ENCODE results near the gene C12orf75. TPM values are rescaled to one million over a fixed set of nuclear protein-coding genes. Genes with fewer than 3 reads are reported as not detected.
A peak's percentile ranks its signal among the peaks of the same experiment; 100 is the strongest.

C12orf75 gene
- polyA plus RNA-seq, 2 donors = 7.9 to 15.3 TPM

DNA sequence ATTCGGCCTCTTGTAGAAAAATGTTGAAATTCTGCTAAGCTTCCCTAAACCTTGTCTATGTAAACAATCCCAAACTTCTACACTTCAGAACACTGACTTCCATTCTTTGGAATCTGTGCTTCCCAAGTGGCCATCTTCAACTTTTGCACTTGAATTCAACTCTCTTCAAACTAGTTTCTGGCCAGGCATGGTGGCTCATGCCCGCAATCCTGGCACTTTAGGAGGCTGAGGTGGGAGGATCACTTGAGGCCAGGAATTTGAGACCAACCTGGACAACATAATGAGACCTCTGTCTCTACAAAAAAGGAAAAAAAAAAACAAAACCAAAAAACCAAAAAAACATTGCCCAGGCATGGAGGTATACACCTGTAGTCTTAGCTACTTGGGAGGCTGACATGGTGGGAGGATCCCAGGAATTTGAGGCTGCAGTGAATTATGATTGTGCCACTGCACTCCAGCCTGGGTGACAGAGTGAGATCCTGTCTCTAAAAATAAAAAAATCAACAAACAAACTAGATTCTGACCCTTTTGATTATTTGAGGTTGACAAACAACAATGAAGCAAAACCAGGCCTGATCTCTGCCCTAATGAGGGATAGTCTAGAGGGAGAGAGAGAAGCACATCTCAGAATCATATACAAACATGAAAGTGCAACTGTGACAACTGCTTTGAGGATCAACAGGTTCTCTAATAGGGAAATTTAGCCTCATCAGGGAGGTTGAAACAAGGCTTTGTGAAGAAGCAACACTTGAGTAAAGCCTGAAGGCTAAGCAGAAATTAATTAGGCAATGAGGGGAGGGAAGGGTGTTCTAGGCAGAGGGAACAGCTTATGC lies 11.6 kb upstream of the C12orf75 start:
- Histone ChIP-seq H3K36me3 (ENCODE audit: control insufficient read depth in 2 of 2, insufficient read depth in 2 of 2, low read length in 1 of 2) (no peaks in the 10 kb centered on the region), H3K4me1 (ENCODE audit: control insufficient read depth in 2 of 2, insufficient read depth in 2 of 2, low read length in 1 of 2) (peaks cover 0 to 5% of the 10 kb centered on the region in 2 donors), H3K4me3 (ENCODE audit: low read depth in 1 of 2, low read length in 2 of 2) (no peak overlapping the region), H3K27me3 (ENCODE audit: control insufficient read depth in 1 of 2, insufficient read depth in 2 of 2, low read length in 2 of 2) (no peaks in the 10 kb centered on the region), H3K9me3 (ENCODE audit: control insufficient read depth in 2 of 2, insufficient read depth in 1 of 2, low read depth in 1 of 2, low read length in 1 of 2) (no peaks in the 10 kb centered on the region), H3K27ac (ENCODE audit: low read depth in 2 of 2, low read length in 1 of 2) (no peak overlapping the region)
- WGBS, 2 donors = 86 to 90% methylated on average over 2 of the region's 2 CpGs

- H3K27ac ChIP-seq (ENCODE audit: low read depth in 2 of 2, low read length in 1 of 2) = no peak overlapping the region
- 80 to 88% methylated on average over 8 of the region's 8 CpGs for WGBS, 2 donors
- H3K36me3 ChIP-seq (ENCODE audit: control insufficient read depth in 2 of 2, insufficient read depth in 2 of 2, low read length in 1 of 2) = no peaks in the 10 kb centered on the region
- H3K9me3 ChIP-seq (ENCODE audit: control insufficient read depth in 2 of 2, insufficient read depth in 1 of 2, low read depth in 1 of 2, low read length in 1 of 2) = no peaks in the 10 kb centered on the region
- no peak overlapping the region for H3K4me3 ChIP-seq (ENCODE audit: low read depth in 1 of 2, low read length in 2 of 2)
- H3K4me1 ChIP-seq (ENCODE audit: control insufficient read depth in 2 of 2, insufficient read depth in 2 of 2, low read length in 1 of 2) = peaks cover 0 to 5% of the 10 kb centered on the region in 2 donors
- H3K27me3 ChIP-seq (ENCODE audit: control insufficient read depth in 1 of 2, insufficient read depth in 2 of 2, low read length in 2 of 2) = no peaks in the 10 kb centered on the region
These were observed 10.7 kb upstream of the C12orf75 start for GRCh38 chr12:105319691-105320209.

GRCh38 chr12:105321125-105321524 lies 9.4 kb upstream of the C12orf75 start:
- Histone ChIP-seq H3K27me3 (ENCODE audit: control insufficient read depth in 1 of 2, insufficient read depth in 2 of 2, low read length in 2 of 2) (no peaks in the 10 kb centered on the region), H3K27ac (ENCODE audit: low read depth in 2 of 2, low read length in 1 of 2) (no peak overlapping the region), H3K4me1 (ENCODE audit: control insufficient read depth in 2 of 2, insufficient read depth in 2 of 2, low read length in 1 of 2) (no peaks in the 10 kb centered on the region), H3K9me3 (ENCODE audit: control insufficient read depth in 2 of 2, insufficient read depth in 1 of 2, low read depth in 1 of 2, low read length in 1 of 2) (no peaks in the 10 kb centered on the region), H3K4me3 (ENCODE audit: low read depth in 1 of 2, low read length in 2 of 2) (no peak overlapping the region), H3K36me3 (ENCODE audit: control insufficient read depth in 2 of 2, insufficient read depth in 2 of 2, low read length in 1 of 2) (no peaks in the 10 kb centered on the region)
- WGBS, 2 donors = 33 to 37% methylated on average over 2 of the region's 2 CpGs

DNA sequence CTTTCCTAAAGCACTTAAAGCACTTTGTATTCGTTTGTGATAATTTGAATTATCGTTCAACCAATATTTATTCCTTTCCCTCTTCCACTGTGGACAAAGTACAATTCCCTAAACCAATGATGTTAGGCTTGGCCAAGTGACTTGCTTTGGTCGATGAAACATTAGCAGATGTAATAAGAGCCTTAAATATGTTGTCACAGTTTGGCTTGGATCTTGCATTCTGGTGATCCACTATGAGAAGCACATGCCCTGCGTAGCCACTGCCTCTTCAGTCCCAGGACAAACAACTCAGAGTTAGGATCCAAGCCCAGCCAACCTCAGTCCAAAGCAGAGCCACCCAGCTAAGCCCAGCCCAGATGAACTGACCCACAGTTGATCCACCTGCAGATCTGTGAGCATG lies 8.4 kb upstream of the C12orf75 start:
- Histone ChIP-seq H3K36me3 (ENCODE audit: control insufficient read depth in 2 of 2, insufficient read depth in 2 of 2, low read length in 1 of 2) (no peaks in the 10 kb centered on the region), H3K9me3 (ENCODE audit: control insufficient read depth in 2 of 2, insufficient read depth in 1 of 2, low read depth in 1 of 2, low read length in 1 of 2) (no peaks in the 10 kb centered on the region), H3K27me3 (ENCODE audit: control insufficient read depth in 1 of 2, insufficient read depth in 2 of 2, low read length in 2 of 2) (no peaks in the 10 kb centered on the region), H3K4me1 (ENCODE audit: control insufficient read depth in 2 of 2, insufficient read depth in 2 of 2, low read length in 1 of 2) (no peaks in the 10 kb centered on the region), H3K4me3 (ENCODE audit: low read depth in 1 of 2, low read length in 2 of 2) (no peak overlapping the region), H3K27ac (ENCODE audit: low read depth in 2 of 2, low read length in 1 of 2) (no peak overlapping the region)
- 79 to 82% methylated on average over 4 of the region's 4 CpGs for WGBS, 2 donors

- Histone ChIP-seq H3K27ac (ENCODE audit: low read depth in 2 of 2, low read length in 1 of 2) (no peak overlapping the region), H3K9me3 (ENCODE audit: control insufficient read depth in 2 of 2, insufficient read depth in 1 of 2, low read depth in 1 of 2, low read length in 1 of 2) (no peaks in the 10 kb centered on the region), H3K4me1 (ENCODE audit: control insufficient read depth in 2 of 2, insufficient read depth in 2 of 2, low read length in 1 of 2) (no peaks in the 10 kb centered on the region), H3K4me3 (ENCODE audit: low read depth in 1 of 2, low read length in 2 of 2) (no peak overlapping the region), H3K27me3 (ENCODE audit: control insufficient read depth in 1 of 2, insufficient read depth in 2 of 2, low read length in 2 of 2) (no peaks in the 10 kb centered on the region), H3K36me3 (ENCODE audit: control insufficient read depth in 2 of 2, insufficient read depth in 2 of 2, low read length in 1 of 2) (no peaks in the 10 kb centered on the region)
- WGBS, 2 donors = 85 to 86% methylated on average over 2 of the region's 2 CpGs
These were observed 5.8 kb upstream of the C12orf75 start for GRCh38 chr12:105324704-105325103.

DNA sequence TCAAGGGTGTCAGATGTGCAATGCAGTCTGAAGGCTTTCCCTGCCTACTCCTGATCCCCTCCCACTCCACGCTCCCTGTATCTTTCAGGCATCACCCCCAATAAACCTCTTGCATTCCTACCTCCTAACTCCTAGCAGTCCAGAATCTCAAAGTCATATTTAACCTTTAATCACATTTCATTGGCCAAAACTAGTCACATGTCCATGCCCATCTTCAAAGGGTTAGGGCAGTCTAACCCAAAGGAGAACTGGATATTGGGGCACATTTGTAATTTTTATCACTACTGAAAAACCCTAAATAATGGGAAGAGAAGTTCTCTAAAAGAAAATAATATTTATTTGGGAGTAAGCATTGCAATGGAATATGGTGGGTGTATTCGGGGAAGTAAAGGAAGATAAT lies 5.4 kb upstream of the C12orf75 start:
- WGBS, 2 donors = 93 to 97% methylated on average over 2 of the region's 2 CpGs
- no peaks in the 10 kb centered on the region for H3K4me1 ChIP-seq (ENCODE audit: control insufficient read depth in 2 of 2, insufficient read depth in 2 of 2, low read length in 1 of 2)
- no peak overlapping the region for H3K27ac ChIP-seq (ENCODE audit: low read depth in 2 of 2, low read length in 1 of 2)
- no peaks in the 10 kb centered on the region for H3K36me3 ChIP-seq (ENCODE audit: control insufficient read depth in 2 of 2, insufficient read depth in 2 of 2, low read length in 1 of 2)
- no peak overlapping the region for H3K4me3 ChIP-seq (ENCODE audit: low read depth in 1 of 2, low read length in 2 of 2)
- no peaks in the 10 kb centered on the region for H3K27me3 ChIP-seq (ENCODE audit: control insufficient read depth in 1 of 2, insufficient read depth in 2 of 2, low read length in 2 of 2)
- no peaks in the 10 kb centered on the region for H3K9me3 ChIP-seq (ENCODE audit: control insufficient read depth in 2 of 2, insufficient read depth in 1 of 2, low read depth in 1 of 2, low read length in 1 of 2)

DNA sequence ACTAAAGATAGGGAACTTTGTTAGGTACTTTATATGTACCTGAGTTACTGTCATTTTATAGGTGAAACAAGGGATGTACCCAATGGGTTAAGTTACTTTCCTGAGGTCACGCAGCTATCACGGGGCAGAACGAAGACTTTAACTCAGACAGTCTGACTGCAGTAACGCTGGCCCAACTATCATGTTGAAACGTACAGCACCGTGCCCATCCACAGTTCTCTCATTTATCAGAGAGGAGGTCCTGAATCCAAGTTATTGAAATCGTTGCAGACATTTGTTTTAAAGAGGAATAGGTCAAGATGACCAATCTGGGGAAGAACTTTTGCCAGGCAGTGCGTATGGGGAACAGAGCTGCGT lies 587 bp upstream of the C12orf75 start:
- no peaks in the 10 kb centered on the region for H3K4me1 ChIP-seq (ENCODE audit: control insufficient read depth in 2 of 2, insufficient read depth in 2 of 2, low read length in 1 of 2)
- H3K9me3 ChIP-seq (ENCODE audit: control insufficient read depth in 2 of 2, insufficient read depth in 1 of 2, low read depth in 1 of 2, low read length in 1 of 2) = no peaks in the 10 kb centered on the region
- 3% methylated on average over 9 of the region's 9 CpGs for WGBS, 2 donors
- no peaks in the 10 kb centered on the region for H3K27me3 ChIP-seq (ENCODE audit: control insufficient read depth in 1 of 2, insufficient read depth in 2 of 2, low read length in 2 of 2)
- H3K4me3 ChIP-seq (ENCODE audit: low read depth in 1 of 2, low read length in 2 of 2) = peak overlapping the region in 1 of 2 donors; percentile 61
- H3K36me3 ChIP-seq (ENCODE audit: control insufficient read depth in 2 of 2, insufficient read depth in 2 of 2, low read length in 1 of 2) = no peaks in the 10 kb centered on the region
- H3K27ac ChIP-seq (ENCODE audit: low read depth in 2 of 2, low read length in 1 of 2) = peak overlapping the region in 1 of 2 donors; percentile 36

- no peaks in the 10 kb centered on the region for H3K27me3 ChIP-seq (ENCODE audit: control insufficient read depth in 1 of 2, insufficient read depth in 2 of 2, low read length in 2 of 2)
- H3K36me3 ChIP-seq (ENCODE audit: control insufficient read depth in 2 of 2, insufficient read depth in 2 of 2, low read length in 1 of 2) = no peaks in the 10 kb centered on the region
- 2 to 5% methylated on average over 30 to 46 of the region's 46 CpGs for WGBS, 2 donors
- H3K4me1 ChIP-seq (ENCODE audit: control insufficient read depth in 2 of 2, insufficient read depth in 2 of 2, low read length in 1 of 2) = no peaks in the 10 kb centered on the region
- no peak overlapping the region for H3K27ac ChIP-seq (ENCODE audit: low read depth in 2 of 2, low read length in 1 of 2)
- no peaks in the 10 kb centered on the region for H3K9me3 ChIP-seq (ENCODE audit: control insufficient read depth in 2 of 2, insufficient read depth in 1 of 2, low read depth in 1 of 2, low read length in 1 of 2)
- H3K4me3 ChIP-seq (ENCODE audit: low read depth in 1 of 2, low read length in 2 of 2) = peak overlapping the region; percentile 61
These were observed 677 bp downstream of the C12orf75 start for GRCh38 chr12:105330931-105331804.

- 49 to 55% methylated on average over 8 of the region's 8 CpGs for WGBS, 2 donors
- Histone ChIP-seq H3K27ac (ENCODE audit: low read depth in 2 of 2, low read length in 1 of 2) (no peak overlapping the region), H3K9me3 (ENCODE audit: control insufficient read depth in 2 of 2, insufficient read depth in 1 of 2, low read depth in 1 of 2, low read length in 1 of 2) (no peaks in the 10 kb centered on the region), H3K36me3 (ENCODE audit: control insufficient read depth in 2 of 2, insufficient read depth in 2 of 2, low read length in 1 of 2) (no peaks in the 10 kb centered on the region), H3K4me1 (ENCODE audit: control insufficient read depth in 2 of 2, insufficient read depth in 2 of 2, low read length in 1 of 2) (no peaks in the 10 kb centered on the region), H3K27me3 (ENCODE audit: control insufficient read depth in 1 of 2, insufficient read depth in 2 of 2, low read length in 2 of 2) (no peaks in the 10 kb centered on the region), H3K4me3 (ENCODE audit: low read depth in 1 of 2, low read length in 2 of 2) (peak overlapping the region in 1 of 2 donors; percentile 61)
These were observed 1.3 kb downstream of the C12orf75 start for GRCh38 chr12:105331805-105332251.
